HepG2 (cell line): Measurements from ENCODE around the gene TSTD1. TPM values are rescaled to one million over a fixed set of nuclear protein-coding genes. Genes with fewer than 3 reads are reported as not detected.

Experiments used
- ATAC-seq: fragments of 200-7000 bp; cut with Tn5 transposase; 3 replicates; pipeline ENCODE4 v1.9.1; 2020; ENCODE audit warnings: mild to moderate bottlenecking, moderate library complexity
- BruUV-seq: library from RNA; stranded (reverse); fragments of 400-500 nt; replicated peaks from 2 replicates; lab custom pipeline; 2021; lab: Mats Ljungman, UMichigan
- CTCF ChIA-PET: fragments of 300-600 bp; formaldehyde crosslinking; extraction: SDS; loops from one replicate; lab custom pipeline; 2021; ENCODE audit warnings: low total read pairs, inconsistent platforms, low intra/inter-chr PET ratio; lab: Yijun Ruan, JAX
- POLR2A ChIA-PET: fragments of 350-600 bp; sonication (Branson Sonifier 250); formaldehyde crosslinking; loops from one replicate; lab custom pipeline; 2020; ENCODE audit warnings: antibody characterized with exemption, inconsistent platforms; lab: Yijun Ruan, JAX
- DNase-seq: peaks from one replicate; pipeline ENCODE4 v3.0.0-alpha.2; 2015; ENCODE audit warnings: low spot score
- FAIRE-seq: peaks from 3 replicates; lab custom pipeline; 2011; peaks lifted over from hg19 to GRCh38; lab: Jason Lieb, UNC
- H2AFZ ChIP-seq: one replicate; pipeline ENCODE4 v1.6.1; 2011; ENCODE audit warnings: low read length, inconsistent platforms
- H3K27ac ChIP-seq: fragments of 300-600 bp; 3 replicates; pipeline ENCODE4 v1.8.0; 2011; ENCODE audit warnings: mixed run types, mild to moderate bottlenecking, mixed read lengths, low read length, inconsistent platforms; ENCODE audit not compliant: insufficient read depth; ENCODE audit errors: extremely low read length
- H3K27me3 ChIP-seq, 2 experiments: fragments of 200-600 bp in 1 of 2; 2 replicates in 1 of 2; 3 replicates in 1 of 2; pipeline versions ENCODE4 v1.6.0 to v1.8.0; 2011; ENCODE audit warnings: low read length in 2 of 2, mild to moderate bottlenecking in 2 of 2, moderate library complexity in 2 of 2, inconsistent platforms in 1 of 2; ENCODE audit not compliant: insufficient read depth in 2 of 2, control insufficient read depth in 1 of 2
- H3K36me3 ChIP-seq, 2 experiments: fragments of 200-600 bp in 1 of 2; replicated peaks in 1 of 2; 2 replicates in 1 of 2; 3 replicates in 1 of 2; pipeline versions ENCODE4 v1.5.1 to v1.8.0; 2011; ENCODE audit warnings: low read length in 2 of 2, inconsistent platforms in 1 of 2; ENCODE audit not compliant: insufficient read depth in 2 of 2, control insufficient read depth in 1 of 2
- H3K4me1 ChIP-seq: 2 replicates; pipeline ENCODE4 v1.5.1; 2012; ENCODE audit warnings: low read length, inconsistent platforms; ENCODE audit not compliant: insufficient read depth
- H3K4me2 ChIP-seq: 2 replicates; pipeline ENCODE4 v1.6.0; 2011; ENCODE audit warnings: low read depth, low read length, inconsistent platforms
- H3K4me3 ChIP-seq, 3 experiments: fragments of 200-600 bp in 1 of 3; sonication (generic), shearing (Covaris generic) in 1 of 3; replicated peaks in 1 of 3; 2 replicates each; pipeline ENCODE4 v1.5.1; 2011 to 2016; ENCODE audit warnings: low read length in 3 of 3, inconsistent platforms in 2 of 3, low read depth in 2 of 3, mild to moderate bottlenecking in 2 of 3, control low read depth in 1 of 3, mixed read lengths in 1 of 3; ENCODE audit not compliant: insufficient read depth in 1 of 3
- H3K79me2 ChIP-seq: one replicate; pipeline ENCODE4 v1.6.1; 2011; ENCODE audit warnings: low read length, inconsistent platforms; ENCODE audit not compliant: insufficient read depth
- H3K9ac ChIP-seq: 2 replicates; pipeline ENCODE4 v1.6.0; 2011; ENCODE audit warnings: mild to moderate bottlenecking, low read depth, low read length, inconsistent platforms; ENCODE audit not compliant: insufficient read depth
- H3K9me3 ChIP-seq: 2 replicates; pipeline ENCODE4 v1.5.1; 2012; ENCODE audit warnings: mild to moderate bottlenecking, low read length
- H4K20me1 ChIP-seq: 2 replicates; pipeline ENCODE4 v1.6.0; 2011; ENCODE audit warnings: inconsistent platforms, mild to moderate bottlenecking, low read length, moderate library complexity; ENCODE audit not compliant: insufficient read depth
- ATF6 ChIP-seq: sonication (generic); formaldehyde crosslinking; conservative IDR thresholded peaks from 2 replicates; pipeline ENCODE4 v1.4.0; 2020; ENCODE audit warnings: missing genetic modification reagents
- DBP ChIP-seq: sonication (generic); formaldehyde crosslinking; IDR thresholded peaks from 2 replicates; pipeline ENCODE4 v1.4.0; 2020; ENCODE audit warnings: missing genetic modification reagents; ENCODE audit errors: not compliant biosample characterization
- EZH2 ChIP-seq: conservative IDR thresholded peaks from 2 replicates; pipeline ENCODE4 v1.6.1; 2012; ENCODE audit warnings: mild to moderate bottlenecking, low read depth, low read length, moderate library complexity
- MED8 ChIP-seq: sonication (generic); formaldehyde crosslinking; IDR thresholded peaks from 2 replicates; pipeline ENCODE4 v1.8.1; 2023; ENCODE audit warnings: mild to moderate bottlenecking, missing genetic modification reagents; ENCODE audit not compliant: insufficient replicate concordance
- NFYC ChIP-seq: IDR thresholded peaks from 2 replicates; pipeline ENCODE4 v1.6.1; 2016; ENCODE audit warnings: missing genetic modification reagents, missing compliant biosample characterization
- WGBS: methylation state at CpG from one replicate; pipeline ENCODE4 v1.1.6; 2017; ENCODE audit warnings: low lambda C conversion rate; 5-methylcytosine and 5-hydroxymethylcytosine counted together
- in situ Hi-C: cut with HindIII; loops from 2 replicates; pipeline ENCODE4 v1.10.0; 2017; ENCODE audit warnings: low pct_unique_long_range_greater_than_20kb; ENCODE audit not compliant: extremely low pct_ligation_motif_present
- intact Hi-C: fragments of 100-400 bp; cut with micrococcal nuclease; formaldehyde crosslinking; loops from one replicate; pipeline ENCODE4 v1.10.0; 2022; ENCODE audit not compliant: unreplicated experiment
- polyA plus RNA-seq, 8 experiments: library from polyadenylated mRNA; depleted of rRNA in 3 of 8; stranded (reverse) in 7 of 8; unstranded in 1 of 8; fragments of >200 nt; fragmentation: Illumina TruSeq in 4 of 8; extraction: Trizol in 4 of 8; gene quantifications; 2 replicates each; pipeline versions ENCODE4 v1.2.1 to v1.2.3, GENCODE V29; 2011 to 2016; ENCODE audit warnings: low read depth in 4 of 8, missing spikeins in 1 of 8, mixed read lengths in 1 of 8; ENCODE audit not compliant: insufficient read depth in 1 of 8
- total RNA-seq, 5 experiments: library from RNA; depleted of rRNA; stranded (reverse); fragments of >200 nt; fragmentation: Illumina TruSeq; extraction: Trizol; gene quantifications; 2 replicates each; pipeline ENCODE4 v1.2.3, GENCODE V29; 2016; ENCODE audit warnings: low read depth in 1 of 5

The TSTD1 gene
- total and polyA plus RNA-seq, 2 of the 13 experiments (the other 11 are each of a cell fraction or from before 2014, with no cell fraction given), result 0.15 to 0.31 TPM

- H3K9me3 ChIP-seq, result no peaks in the 10 kb centered on the region
- H3K4me1 ChIP-seq, result peaks cover 4% of the 10 kb centered on the region; the same call in 1 of the 2 replicates
- no peak overlapping the region for H3K27ac ChIP-seq
- H3K36me3 ChIP-seq, result peaks cover 0 to 7% of the 10 kb centered on the region in 2 experiments; a peak in 3 of 5 replicates
- 98% methylated on average over 8 of the region's 8 CpGs for WGBS
- in situ Hi-C loops (no loop called here), intact Hi-C loops (no loop called here)
- no peaks in the 10 kb centered on the region for H4K20me1 ChIP-seq
- no peak overlapping the region for H3K4me2 ChIP-seq
- H3K27me3 ChIP-seq, result no peaks in the 10 kb centered on the region
- ATAC-seq, result no peak
- no peak overlapping the region for H3K4me3 ChIP-seq
- CTCF ChIA-PET, result no interaction called here
- no peak overlapping the region for H2AFZ ChIP-seq
- POLR2A ChIA-PET, result interaction anchor here (0.8 to 1.5 kb wide), 2 partner anchors 14 to 40 kb away, joined by 4 to 5 read pairs; partner anchors contain the start of genes F11R and USF1
- TF ChIP-seq MED8 (CRISPR knock-in tag), result no peak
- TF ChIP-seq EZH2, result no peak
- TF ChIP-seq ATF6 (CRISPR knock-in tag), result no peak
- TF ChIP-seq DBP (CRISPR knock-in tag), result no peak
- TF ChIP-seq NFYC (CRISPR knock-in tag), result no peak
- FAIRE-seq, result no peak
- peaks cover 42% of the 10 kb centered on the region for H3K79me2 ChIP-seq
- DNase-seq, result no peak
- H3K9ac ChIP-seq, result no peak overlapping the region
- no TSS peak for BruUV-seq
Observed at GRCh38 chr1:161006563-161006962, 32.2 kb downstream of the TSTD1 start.
